Ramos (cell line): Measurements from ENCODE around the gene NAB2.
"Not testable (repeated sequence)": the region's sequence is repeated elsewhere in the genome, so short reads cannot be mapped to it uniquely, and the experiment has no call there.

Source experiments
- in situ Hi-C: fragments of 300-500 bp; cut with MboI; formaldehyde crosslinking; loops from one replicate; pipeline ENCODE4 v1.14.3; 2022; ENCODE audit warnings: low sequenced_read_pairs; ENCODE audit not compliant: unreplicated experiment

The NAB2 gene

GRCh38 chr12:57110104-57111030 is 21.5 kb downstream of the NAB2 start:
- in situ Hi-C loops, result loop anchor here (5.0 to 10.0 kb wide), 3 partner anchors 108 to 476 kb away; partner anchors contain the start of gene BAZ2A

DNA sequence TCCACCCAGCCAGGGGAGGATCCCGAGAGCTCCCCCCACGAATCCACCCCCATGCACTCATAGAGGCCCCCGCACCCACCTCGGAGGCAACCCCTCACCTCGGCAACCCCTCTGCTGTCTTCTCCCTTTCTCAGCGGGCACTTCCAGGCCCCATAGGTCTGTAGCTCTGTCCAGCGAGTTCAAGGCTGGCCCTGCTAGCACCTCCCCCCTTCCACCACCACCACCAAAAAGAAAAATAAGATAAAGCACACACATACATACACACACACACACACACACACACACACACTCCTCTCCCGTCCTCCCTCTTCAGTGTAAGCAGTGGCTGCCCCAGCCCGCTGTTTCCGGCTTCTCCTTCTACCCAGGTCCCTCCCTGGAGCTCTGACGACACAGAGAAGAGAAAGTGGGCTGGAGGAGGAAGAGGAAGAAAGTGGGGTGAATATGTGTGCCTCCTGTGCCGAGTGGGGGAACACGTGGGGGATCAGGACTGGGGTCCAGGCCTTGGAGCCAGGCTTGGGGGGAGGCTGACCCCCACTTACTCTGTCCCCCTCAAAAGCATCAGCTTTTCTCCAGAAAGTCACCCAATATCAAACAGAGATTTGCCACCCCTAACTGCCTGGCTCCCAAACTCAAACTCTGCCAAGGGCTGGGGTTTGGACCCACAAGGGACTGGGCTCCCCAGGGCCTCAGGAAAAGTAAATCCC is 22.3 kb downstream of the NAB2 start, which contains the start of gene STAT6:
Gene STAT6, minus strand, starts transcription at position 332 of the 704 bp plus-strand sequence. CDS start 3,084 bp downstream, outside the sequence.
- in situ Hi-C loops, result loop anchor here (5.0 to 10.0 kb wide), 3 partner anchors 109 to 476 kb away; partner anchors contain the start of gene BAZ2A

GRCh38 chr12:57112492-57113294 is 23.8 kb downstream of the NAB2 start:
- in situ Hi-C loops, result loop anchor here (5.0 to 10.0 kb wide), 3 partner anchors 110 to 478 kb away; partner anchors contain the start of gene BAZ2A

GRCh38 chr12:57116580-57117281 is 27.8 kb downstream of the NAB2 start:
- in situ Hi-C loops, result loop anchor here (10.0 kb wide), 1 partner anchor 482 kb away; the partner anchor contains the start of gene BAZ2A

GRCh38 chr12:57118711-57119271 is 29.9 kb downstream of the NAB2 start:
- in situ Hi-C loops, result loop anchor here (10.0 kb wide), 1 partner anchor 484 kb away; the partner anchor contains the start of gene BAZ2A

DNA sequence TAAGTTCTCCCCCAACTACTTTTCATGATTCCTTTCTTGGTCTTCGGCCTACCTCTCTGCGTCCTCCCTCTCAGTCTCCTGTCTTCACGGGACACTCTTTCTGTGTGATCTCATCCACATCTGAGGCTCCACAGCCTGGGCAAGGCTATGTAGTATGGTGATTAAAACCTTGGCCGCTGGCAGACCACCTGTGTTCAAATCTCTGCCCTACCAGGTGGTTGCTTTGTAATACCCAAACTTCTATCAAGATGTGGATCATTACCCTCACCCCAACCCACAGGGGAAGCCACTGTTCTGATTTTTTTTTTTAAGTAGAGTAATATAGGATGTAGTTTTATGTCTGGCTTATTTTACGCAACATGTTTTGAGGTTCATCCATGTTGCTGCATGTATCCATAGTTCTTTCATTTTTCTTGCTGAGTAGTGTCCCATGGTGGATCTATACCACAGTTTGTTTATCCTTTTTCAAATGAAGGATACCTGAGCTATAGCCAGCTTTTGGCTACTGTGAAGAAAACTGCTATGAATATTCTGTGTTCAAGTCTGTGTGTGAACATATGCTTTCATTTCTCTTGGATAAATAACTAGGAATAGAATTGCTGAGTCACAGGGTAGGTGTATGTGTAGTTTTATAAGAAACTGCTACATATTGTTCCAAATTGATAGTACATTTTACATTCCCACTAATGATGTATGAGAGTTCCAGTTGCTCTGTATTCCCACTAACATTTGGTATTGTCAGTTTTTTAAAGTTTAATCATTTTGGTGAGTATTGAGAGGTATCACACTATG is 30.6 kb downstream of the NAB2 start:
- in situ Hi-C loops, result loop anchor here (10.0 kb wide), 1 partner anchor 485 kb away; the partner anchor contains the start of gene BAZ2A

- in situ Hi-C loops, result not testable (repeated sequence)
These were observed 31.8 kb downstream of the NAB2 start for GRCh38 chr12:57120718-57121117.

- in situ Hi-C loops, result no loop called here
These were observed 34.9 kb downstream of the NAB2 start for GRCh38 chr12:57123813-57124212.

DNA sequence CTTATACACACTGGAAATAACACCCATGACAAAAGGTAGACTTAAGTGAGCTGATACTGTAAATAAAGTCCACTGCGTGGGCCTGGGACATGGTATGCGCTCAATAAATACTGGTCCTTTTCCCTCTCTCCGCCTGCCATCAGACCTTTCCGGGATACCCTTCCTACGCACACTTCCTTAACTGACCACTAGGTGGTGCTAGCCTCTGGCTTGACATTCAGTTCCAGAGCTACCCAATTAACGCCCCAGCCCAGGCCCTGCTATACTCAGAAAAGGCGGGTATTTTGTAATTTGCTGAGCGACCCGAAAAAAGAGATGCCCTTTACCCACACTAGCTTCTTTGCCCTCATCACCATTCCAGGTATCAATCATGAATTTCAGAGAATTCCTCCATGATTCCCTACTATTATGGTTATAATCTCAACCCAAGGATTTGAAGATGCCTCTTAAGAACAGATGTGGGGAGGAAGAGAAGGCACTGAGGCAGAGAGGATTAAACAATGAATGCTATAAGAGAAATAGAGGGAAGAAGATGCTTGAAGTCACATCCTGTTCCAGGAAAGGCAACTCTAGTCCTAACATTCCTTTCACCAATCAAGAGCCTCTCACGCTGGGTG is 35.5 kb downstream of the NAB2 start:
- in situ Hi-C loops, result no loop called here

DNA sequence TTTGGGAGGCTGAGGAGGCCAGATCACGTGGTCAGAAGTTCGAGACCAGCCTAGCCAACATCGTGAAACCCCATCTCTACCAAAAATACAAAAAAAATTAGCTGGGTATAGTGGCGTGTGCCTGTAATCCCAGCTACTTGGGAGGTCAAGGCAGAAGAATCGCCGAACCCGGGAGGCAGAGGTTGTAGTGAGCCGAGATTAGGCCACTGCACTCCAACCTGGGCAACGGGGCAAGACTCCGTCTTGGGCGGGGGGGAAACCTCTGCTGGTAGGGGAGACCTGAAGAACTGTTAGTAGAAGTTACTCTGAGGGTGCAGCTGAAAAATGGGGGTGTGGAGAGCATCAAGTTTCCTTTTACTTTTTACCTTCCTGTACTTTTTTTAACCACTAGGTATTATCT is 37.1 kb downstream of the NAB2 start:
- in situ Hi-C loops, result no loop called here

GRCh38 chr12:57126561-57126960 is 37.6 kb downstream of the NAB2 start:
- in situ Hi-C loops, result no loop called here

DNA sequence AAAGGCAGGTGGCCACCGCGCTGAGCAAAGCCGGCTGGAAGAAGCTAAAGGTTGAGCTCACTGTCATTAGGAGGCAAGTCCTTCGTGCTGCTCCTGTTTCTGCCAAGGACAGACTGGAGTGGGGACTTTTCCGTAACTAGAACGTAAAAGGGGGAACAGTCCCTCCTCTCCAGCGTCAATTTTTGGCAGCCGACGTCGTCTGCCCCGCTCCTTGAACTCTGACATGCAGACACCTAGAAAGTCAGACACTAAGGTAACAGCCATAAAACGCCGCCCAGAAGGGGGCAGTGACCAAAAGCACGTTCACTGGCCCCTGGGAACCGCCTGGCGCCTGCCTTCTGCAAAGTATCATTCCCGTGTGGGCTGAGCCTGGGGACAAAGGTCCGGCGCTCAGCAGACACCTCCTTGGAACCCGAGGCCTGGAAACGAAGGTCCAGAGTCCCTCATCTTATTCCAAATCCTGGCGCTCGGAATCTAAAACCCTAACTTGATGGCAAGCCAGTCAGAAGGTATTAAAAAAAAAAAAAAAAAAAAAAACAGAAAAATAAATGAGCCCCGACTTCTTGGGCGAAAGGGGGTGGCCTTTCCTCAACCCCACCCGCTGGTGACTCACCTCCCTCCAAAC is 38.3 kb downstream of the NAB2 start:
- in situ Hi-C loops, result no loop called here

- in situ Hi-C loops, result no loop called here
These were observed 39.0 kb downstream of the NAB2 start, which contains the start of gene LRP1 for GRCh38 chr12:57127726-57128518. TSS of gene LRP1 (plus strand) at chr12:57128483. CDS start at chr12:57128965, 482 bp downstream.

GRCh38 chr12:57128519-57129247 is 39.8 kb downstream of the NAB2 start:
- in situ Hi-C loops, result no loop called here

GRCh38 chr12:57129321-57129842 is 40.5 kb downstream of the NAB2 start:
- in situ Hi-C loops, result no loop called here

DNA sequence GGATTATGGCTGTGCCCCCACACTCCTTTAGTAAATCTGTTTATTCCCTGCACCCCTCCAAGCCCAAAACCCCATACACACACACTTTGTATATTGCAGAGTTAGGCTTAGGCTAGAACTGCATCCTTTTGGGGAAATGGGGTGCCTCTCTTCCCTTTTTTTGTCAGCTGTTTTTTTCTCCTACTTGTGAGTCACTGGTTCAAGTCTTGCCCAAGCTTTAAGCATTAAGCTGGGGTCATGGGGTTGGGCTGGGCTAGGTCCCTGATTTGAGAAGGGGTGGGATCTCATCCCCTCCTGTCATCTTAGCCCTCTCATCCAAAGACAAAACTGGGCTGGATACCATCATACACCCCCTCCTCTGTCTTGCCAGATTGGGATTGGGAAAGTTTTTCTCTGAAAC is 41.0 kb downstream of the NAB2 start:
- in situ Hi-C loops, result no loop called here
